Measurements from ENCODE around the gene ATP5F1C. TPM values are rescaled to one million over a fixed set of nuclear protein-coding genes. Genes with fewer than 3 reads are reported as not detected.

ATP5F1C gene
- polyA plus RNA-seq, 1 of the 3 experiments (the other 2 are of a cell fraction), result 299 TPM

DNA sequence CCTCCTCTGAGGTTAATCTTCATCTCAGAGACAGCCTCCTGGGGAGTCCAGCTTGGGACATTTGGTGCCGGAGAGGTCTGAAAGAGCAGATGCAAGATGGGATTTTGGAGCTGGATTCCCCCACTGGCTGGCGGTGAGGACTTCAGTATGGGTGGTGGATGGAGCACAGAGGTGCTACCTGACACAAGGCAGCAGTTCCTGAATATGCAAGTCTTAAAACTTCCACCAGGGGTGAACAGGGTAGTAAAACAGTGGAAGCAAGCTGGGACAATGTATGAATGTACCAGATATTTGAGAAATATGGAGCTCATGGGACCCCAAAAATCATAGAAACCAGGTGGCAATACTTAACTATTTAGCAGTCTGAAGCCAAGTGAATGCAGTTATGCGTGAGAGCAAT, 25.5 kb downstream of the ATP5F1C start:
- H4K20me1 ChIP-seq (ENCODE audit: insufficient read depth), result no peaks in the 10 kb centered on the region

DNA sequence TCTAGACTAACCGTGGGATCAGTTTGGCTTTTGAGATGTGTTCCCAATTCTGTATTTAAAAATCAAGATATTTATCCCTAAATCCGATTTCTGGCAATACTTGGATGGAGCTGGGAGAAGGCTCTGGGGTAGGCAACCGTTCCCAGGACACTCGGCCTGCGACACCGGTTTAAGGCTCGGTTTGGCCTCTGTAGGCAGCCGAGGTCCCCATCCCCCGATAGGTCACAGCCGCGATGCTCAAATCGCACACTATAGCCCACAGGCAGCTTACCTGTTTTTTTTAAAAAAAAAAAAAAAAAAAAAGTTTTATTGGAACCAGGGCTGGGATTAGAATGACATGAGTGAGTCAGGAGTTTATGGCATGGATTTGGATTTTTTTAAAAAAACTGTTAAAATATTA, 29.6 kb downstream of the ATP5F1C start:
- TF ChIP-seq FOSL2 (IDR thresholded peaks at IDR 0.05; ENCODE audit: borderline replicate concordance, low read depth) (no peak), TAF1 (IDR thresholded peaks at IDR 0.05; ENCODE audit: borderline replicate concordance, low read depth, low read length) (no peak), TCF12 (IDR thresholded peaks at IDR 0.05) (no peak), MXI1 (IDR thresholded peaks at IDR 0.05; ENCODE audit: low read depth, low read length) (no peak)
- CTCF ChIA-PET, result interaction anchor here (0.6 to 2.2 kb wide), 3 partner anchors 8 to 1391 kb away, joined by 3 to 12 read pairs (median 4); no protein-coding TSS in a partner anchor
- no peaks in the 10 kb centered on the region for H3K9me3 ChIP-seq
- POLR2A ChIA-PET, result interaction anchor here (1.3 to 1.7 kb wide), 2 partner anchors 9 to 30 kb away, joined by 5 to 9 read pairs; partner anchors contain the start of genes ATP5F1C and KIN
- no peak for DNase-seq
- no peak overlapping the region for H3K27ac ChIP-seq (ENCODE audit: low read depth in 2 of 2, low read length in 1 of 2)
- H3K4me3 ChIP-seq (ENCODE audit: low read depth in 2 of 2, low read length in 1 of 2), result peak overlapping the region; percentile 98 to 100
- peaks cover 0 to 13% of the 10 kb centered on the region in 2 experiments; a peak in 2 of 4 replicates for H3K4me1 ChIP-seq (ENCODE audit: control insufficient read depth in 1 of 2, insufficient read depth in 2 of 2, low read depth in 1 of 2, low read length in 1 of 2)
- H3K9ac ChIP-seq, result no peak overlapping the region; the same call in 1 of the 2 replicates
- WGBS (ENCODE audit: low lambda C conversion rate), result 38% methylated on average over 12 of the region's 12 CpGs
- peaks cover 34% of the 10 kb centered on the region for H3K79me2 ChIP-seq (ENCODE audit: insufficient read depth)
- peak overlapping the region; percentile 95 for H3K4me2 ChIP-seq
- H3K9me2 ChIP-seq, result no peaks in the 10 kb centered on the region
- H2AFZ ChIP-seq (ENCODE audit: low read depth), result peak overlapping the region; percentile 94; the same call in 1 of the 2 replicates
- H4K20me1 ChIP-seq (ENCODE audit: insufficient read depth), result no peaks in the 10 kb centered on the region
- H3K27me3 ChIP-seq (ENCODE audit: insufficient read depth), result no peaks in the 10 kb centered on the region
- peaks cover 8 to 12% of the 10 kb centered on the region in 2 experiments for H3K36me3 ChIP-seq (replicated peaks in 1 of 2; ENCODE audit: control insufficient read depth in 1 of 2, insufficient read depth in 2 of 2, low read length in 1 of 2)
- H3F3A ChIP-seq (replicated peaks; ENCODE audit: insufficient read depth), result no peaks in the 10 kb centered on the region

More for the DNA sequence above, 25.5 kb downstream of the ATP5F1C start:
- Histone ChIP-seq H2AFZ (ENCODE audit: low read depth) (no peak overlapping the region), H3F3A (replicated peaks; ENCODE audit: insufficient read depth) (peaks cover 9% of the 10 kb centered on the region), H3K9me2 (no peaks in the 10 kb centered on the region), H3K4me1 (ENCODE audit: control insufficient read depth in 1 of 2, insufficient read depth in 2 of 2, low read depth in 1 of 2, low read length in 1 of 2) (peaks cover 0 to 5% of the 10 kb centered on the region in 2 experiments; a peak in 1 of 4 replicates), H3K79me2 (ENCODE audit: insufficient read depth) (peaks cover 1% of the 10 kb centered on the region; the same call in 1 of the 2 replicates), H3K36me3 (replicated peaks in 1 of 2; ENCODE audit: control insufficient read depth in 1 of 2, insufficient read depth in 2 of 2, low read length in 1 of 2) (peaks cover 2 to 6% of the 10 kb centered on the region in 2 experiments), H3K27ac (ENCODE audit: low read depth in 2 of 2, low read length in 1 of 2) (no peak overlapping the region), H3K27me3 (ENCODE audit: insufficient read depth) (no peaks in the 10 kb centered on the region), H3K4me3 (ENCODE audit: low read depth in 2 of 2, low read length in 1 of 2) (no peak overlapping the region), H3K4me2 (no peak overlapping the region), H3K9me3 (no peaks in the 10 kb centered on the region), H3K9ac (no peak overlapping the region)
- CTCF ChIA-PET, result interaction anchor here (0.7 kb wide), 1 partner anchor 18 kb away, joined by 3 read pairs; no protein-coding TSS in a partner anchor
- no peak for TF ChIP-seq RXRA (IDR thresholded peaks at IDR 0.05; ENCODE audit: borderline replicate concordance, low read depth)
- DNase-seq, result no peak
- 48% methylated on average over 2 of the region's 3 CpGs for WGBS (ENCODE audit: low lambda C conversion rate)
- POLR2A ChIA-PET, result no interaction called here

DNA sequence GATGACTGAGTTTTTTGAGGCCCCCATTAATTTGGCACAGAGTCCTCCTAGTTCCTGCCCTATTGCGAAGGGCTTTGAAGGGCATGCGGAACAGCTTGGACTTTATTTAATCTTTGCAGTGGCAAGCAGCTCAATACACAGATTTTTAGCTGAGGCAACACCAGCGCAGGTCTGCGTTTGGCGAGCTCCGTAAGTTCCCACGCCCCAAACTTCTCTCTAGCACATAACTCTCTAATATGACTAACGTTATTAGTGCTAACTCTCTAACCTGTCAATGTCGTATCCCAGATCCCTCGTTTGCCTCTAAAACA, 30.0 kb downstream of the ATP5F1C start:
- peak overlapping the region; percentile 95 for H3K4me2 ChIP-seq
- no peaks in the 10 kb centered on the region for H3F3A ChIP-seq (replicated peaks; ENCODE audit: insufficient read depth)
- peak overlapping the region; percentile 94; the same call in 1 of the 2 replicates for H2AFZ ChIP-seq (ENCODE audit: low read depth)
- H3K4me1 ChIP-seq (ENCODE audit: control insufficient read depth in 1 of 2, insufficient read depth in 2 of 2, low read depth in 1 of 2, low read length in 1 of 2), result peaks cover 0 to 13% of the 10 kb centered on the region in 2 experiments; a peak in 2 of 4 replicates
- no peaks in the 10 kb centered on the region for H3K9me2 ChIP-seq
- DNase-seq, result no peak
- TF ChIP-seq TCF12 (IDR thresholded peaks at IDR 0.05), result no peak
- TF ChIP-seq JUND (IDR thresholded peaks at IDR 0.05), result no peak
- no peak for TF ChIP-seq NFIC (IDR thresholded peaks at IDR 0.05; ENCODE audit: borderline replicate concordance)
- no peak for TF ChIP-seq FOSL2 (IDR thresholded peaks at IDR 0.05; ENCODE audit: borderline replicate concordance, low read depth)
- no peak for TF ChIP-seq RXRA (IDR thresholded peaks at IDR 0.05; ENCODE audit: borderline replicate concordance, low read depth)
- TF ChIP-seq, protein P1, sequence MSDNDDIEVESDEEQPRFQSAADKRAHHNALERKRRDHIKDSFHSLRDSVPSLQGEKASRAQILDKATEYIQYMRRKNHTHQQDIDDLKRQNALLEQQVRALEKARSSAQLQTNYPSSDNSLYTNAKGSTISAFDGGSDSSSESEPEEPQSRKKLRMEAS (IDR thresholded peaks at IDR 0.05; ENCODE audit: low read depth), result no peak
- no peak for TF ChIP-seq EP300 (IDR thresholded peaks at IDR 0.05; ENCODE audit: borderline replicate concordance in 1 of 2, low read depth in 1 of 2, low read length in 1 of 2)
- TF ChIP-seq YY1 (IDR thresholded peaks at IDR 0.05; ENCODE audit: low read depth), result no peak
- no peak for TF ChIP-seq GATA2 (CRISPR knock-in tag; IDR thresholded peaks at IDR 0.05)
- TF ChIP-seq FOXJ3 (CRISPR knock-in tag; IDR thresholded peaks at IDR 0.05), result no peak
- TF ChIP-seq RCOR1 (IDR thresholded peaks at IDR 0.05; ENCODE audit: low read length), result no peak
- peaks cover 38% of the 10 kb centered on the region for H3K79me2 ChIP-seq (ENCODE audit: insufficient read depth)
- peak overlapping the region; percentile 98 to 100 for H3K4me3 ChIP-seq (ENCODE audit: low read depth in 2 of 2, low read length in 1 of 2)
- no peaks in the 10 kb centered on the region for H3K27me3 ChIP-seq (ENCODE audit: insufficient read depth)
- no peaks in the 10 kb centered on the region for H4K20me1 ChIP-seq (ENCODE audit: insufficient read depth)
- POLR2A ChIA-PET, result interaction anchor here (1.3 to 1.7 kb wide), 2 partner anchors 9 to 30 kb away, joined by 5 to 9 read pairs; partner anchors contain the start of genes ATP5F1C and KIN
- WGBS (ENCODE audit: low lambda C conversion rate), result 1% methylated on average over 10 of the region's 10 CpGs
- no peak overlapping the region; a peak in 1 of 4 replicates for H3K27ac ChIP-seq (ENCODE audit: low read depth in 2 of 2, low read length in 1 of 2)
- peak overlapping the region; percentile 72; the same call in 1 of the 2 replicates for H3K9ac ChIP-seq
- H3K36me3 ChIP-seq (replicated peaks in 1 of 2; ENCODE audit: control insufficient read depth in 1 of 2, insufficient read depth in 2 of 2, low read length in 1 of 2), result peaks cover 8 to 13% of the 10 kb centered on the region in 2 experiments
- CTCF ChIA-PET, result interaction anchor here (0.6 to 2.2 kb wide), 3 partner anchors 9 to 1391 kb away, joined by 3 to 12 read pairs (median 4); no protein-coding TSS in a partner anchor
- no peaks in the 10 kb centered on the region for H3K9me3 ChIP-seq

All from SK-N-SH (cell line).